H9 (cell line): ENCODE data around the gene BARHL2. TPM values are rescaled to one million over a fixed set of nuclear protein-coding genes. Genes with fewer than 3 reads are reported as not detected.

Experiments used
- DNase-seq: peaks from one replicate; pipeline ENCODE4 v3.0.0-alpha.2; 2017
- H2AFZ ChIP-seq: one replicate; pipeline ENCODE4 v1.6.1; 2013; ENCODE audit warnings: mild to moderate bottlenecking, low read length, control low read depth, moderate library complexity
- H2AK5ac ChIP-seq: 2 replicates; pipeline ENCODE4 v1.6.1; 2013; ENCODE audit warnings: low read length, control low read depth, mixed read lengths; ENCODE audit not compliant: insufficient read length
- H2BK120ac ChIP-seq: one replicate; pipeline ENCODE4 v1.6.1; 2013; ENCODE audit warnings: low read depth, mild to moderate bottlenecking, low read length, control low read depth, inconsistent platforms; ENCODE audit not compliant: poor library complexity, severe bottlenecking
- H2BK12ac ChIP-seq: 2 replicates; pipeline ENCODE4 v1.6.1; 2013; ENCODE audit warnings: low read length, control low read depth, mixed read lengths, low read depth; ENCODE audit not compliant: insufficient read length
- H2BK15ac ChIP-seq: 2 replicates; pipeline ENCODE4 v1.6.1; 2013; ENCODE audit warnings: low read depth, low read length, control low read depth
- H2BK20ac ChIP-seq: one replicate; pipeline ENCODE4 v1.6.1; 2013; ENCODE audit warnings: low read depth, mild to moderate bottlenecking, low read length, control low read depth, inconsistent platforms; ENCODE audit not compliant: poor library complexity, severe bottlenecking
- H2BK5ac ChIP-seq: 2 replicates; pipeline ENCODE4 v1.6.1; 2013; ENCODE audit warnings: low read length, control low read depth, mixed read lengths; ENCODE audit not compliant: insufficient read length
- H3K14ac ChIP-seq: 2 replicates; pipeline ENCODE4 v1.6.1; 2013; ENCODE audit warnings: low read length, control low read depth; ENCODE audit not compliant: insufficient read depth
- H3K18ac ChIP-seq: 2 replicates; pipeline ENCODE4 v1.6.1; 2013; ENCODE audit warnings: low read depth, mild to moderate bottlenecking, mixed read lengths, low read length, control low read depth; ENCODE audit not compliant: insufficient read length
- H3K23ac ChIP-seq: 2 replicates; pipeline ENCODE4 v1.6.1; 2013; ENCODE audit warnings: low read length, control low read depth, mixed read lengths, low read depth; ENCODE audit not compliant: insufficient read length
- H3K23me2 ChIP-seq: 2 replicates; pipeline ENCODE4 v1.6.1; 2013; ENCODE audit warnings: low read depth, mild to moderate bottlenecking, mixed read lengths, low read length, control low read depth; ENCODE audit not compliant: insufficient read length, poor library complexity, severe bottlenecking
- H3K27ac ChIP-seq: 2 replicates; pipeline ENCODE4 v1.5.1; 2013; ENCODE audit warnings: low read length, control low read depth, mixed read lengths, low read depth; ENCODE audit not compliant: insufficient read length
- H3K27me3 ChIP-seq: 2 replicates; pipeline ENCODE4 v1.6.1; 2013; ENCODE audit warnings: low read length, control low read depth, inconsistent platforms; ENCODE audit not compliant: insufficient read depth
- H3K4ac ChIP-seq: 2 replicates; pipeline ENCODE4 v1.6.1; 2013; ENCODE audit warnings: low read depth, mild to moderate bottlenecking, control low read depth, inconsistent platforms, low read length, moderate library complexity
- H3K4me1 ChIP-seq: 2 replicates; pipeline ENCODE4 v1.6.1; 2013; ENCODE audit warnings: low read length, control low read depth, inconsistent platforms; ENCODE audit not compliant: insufficient read depth
- H3K4me2 ChIP-seq: 2 replicates; pipeline ENCODE4 v1.6.1; 2013; ENCODE audit warnings: low read length, control low read depth, mixed read lengths; ENCODE audit not compliant: insufficient read length, insufficient read depth
- H3K56ac ChIP-seq: 2 replicates; pipeline ENCODE4 v1.6.1; 2013; ENCODE audit warnings: low read depth, mild to moderate bottlenecking, mixed read lengths, low read length, control low read depth; ENCODE audit not compliant: insufficient read length
- H3K79me1 ChIP-seq: 2 replicates; pipeline ENCODE4 v1.6.1; 2013; ENCODE audit warnings: low read depth, mild to moderate bottlenecking, moderate library complexity, low read length, control low read depth, inconsistent platforms; ENCODE audit not compliant: insufficient read depth, poor library complexity, severe bottlenecking
- H3K79me2 ChIP-seq: 2 replicates; pipeline ENCODE4 v1.6.1; 2013; ENCODE audit warnings: low read length, control low read depth, inconsistent platforms; ENCODE audit not compliant: insufficient read depth
- H3K9ac ChIP-seq: 2 replicates; pipeline ENCODE4 v1.6.1; 2013; ENCODE audit warnings: low read length, control low read depth, mixed read lengths; ENCODE audit not compliant: insufficient read length; ENCODE audit errors: extremely low read depth
- H3K9me3 ChIP-seq: one replicate; pipeline ENCODE4 v1.6.1; 2013; ENCODE audit warnings: low read depth, low read length, inconsistent platforms; ENCODE audit not compliant: control insufficient read depth
- H3T11ph ChIP-seq: one replicate; pipeline ENCODE4 v1.6.1; 2013; ENCODE audit warnings: mild to moderate bottlenecking, low read length, control low read depth, inconsistent platforms
- H4K20me1 ChIP-seq: one replicate; pipeline ENCODE4 v1.6.1; 2013; ENCODE audit not compliant: control insufficient read depth, insufficient read length, insufficient read depth
- H4K5ac ChIP-seq: 2 replicates; pipeline ENCODE4 v1.6.1; 2013; ENCODE audit warnings: low read depth, mild to moderate bottlenecking, mixed read lengths, low read length, control low read depth; ENCODE audit not compliant: insufficient read length
- H4K8ac ChIP-seq: replicated peaks from 2 replicates; pipeline ENCODE4 v1.6.1; 2013; ENCODE audit warnings: low read length, control low read depth, mixed read lengths, low read depth; ENCODE audit not compliant: insufficient read length
- H4K91ac ChIP-seq: 2 replicates; pipeline ENCODE4 v1.6.1; 2013; ENCODE audit warnings: low read depth, mild to moderate bottlenecking, moderate library complexity, mixed read lengths, low read length, control low read depth; ENCODE audit not compliant: insufficient read length
- H3K27ac Mint-ChIP-seq, 3 experiments: 2 replicates in 2 of 3; 3 replicates in 1 of 3; pipeline ENCODE4 v1.8.0; 2020 to 2021; ENCODE audit warnings: mixed read lengths in 3 of 3, mild to moderate bottlenecking in 1 of 3, moderate library complexity in 1 of 3
- H3K27me3 Mint-ChIP-seq: 2 replicates; pipeline ENCODE4 v1.8.0; 2021; ENCODE audit warnings: low read depth, mild to moderate bottlenecking, moderate library complexity, mixed read lengths
- H3K36me3 Mint-ChIP-seq, 3 experiments: 2 replicates in 2 of 3; 3 replicates in 1 of 3; pipeline ENCODE4 v1.8.0; 2020 to 2021; ENCODE audit warnings: low read depth in 3 of 3, mixed read lengths in 3 of 3; ENCODE audit not compliant: insufficient read depth in 1 of 3
- H3K4me1 Mint-ChIP-seq, 2 experiments: 2 replicates each; pipeline ENCODE4 v1.8.0; 2020; ENCODE audit warnings: mixed read lengths in 2 of 2
- H3K4me3 Mint-ChIP-seq, 2 experiments: 2 replicates in 1 of 2; 3 replicates in 1 of 2; pipeline ENCODE4 v1.8.0; 2020 to 2021; ENCODE audit warnings: mild to moderate bottlenecking in 2 of 2, mixed read lengths in 2 of 2, moderate library complexity in 1 of 2
- H3K9me3 Mint-ChIP-seq, 2 experiments: 2 replicates in 1 of 2; 3 replicates in 1 of 2; pipeline ENCODE4 v1.8.0; 2020; ENCODE audit warnings: mild to moderate bottlenecking in 2 of 2, mixed read lengths in 2 of 2, moderate library complexity in 1 of 2
- CTCF ChIP-seq: fragments of 200-600 bp; sonication (generic); conservative IDR thresholded peaks from 3 replicates; pipeline ENCODE4 v1.8.0; 2021; ENCODE audit warnings: antibody characterized with exemption, mild to moderate bottlenecking
- WGBS: extraction: QIAGEN DNeasy Blood & Tissue Kit; methylation state at CpG from one replicate; pipeline ENCODE4 v1.1.7; 2013; ENCODE audit warnings: missing lambda C conversion rate, low lambda C conversion rate, mixed read lengths; ENCODE audit not compliant: insufficient read length; ENCODE audit errors: extremely low coverage; 5-methylcytosine and 5-hydroxymethylcytosine counted together
- total RNA-seq: library from RNA; stranded (reverse); gene quantifications from 2 replicates; pipeline ENCODE4 v1.2.1, GENCODE V29; 2021

Gene BARHL2
- total RNA-seq, 1 experiment from 2014 or later, result not detected

- Histone ChIP-seq H3K79me1 (no peaks in the 10 kb centered on the region), H4K8ac (no peak overlapping the region), H2BK20ac (no peak overlapping the region), H3K4me2 (peak overlapping the region; percentile 4), H3K56ac (no peak overlapping the region), H3K4ac (no peak overlapping the region), H3K79me2 (no peaks in the 10 kb centered on the region), H2BK15ac (no peak overlapping the region), H3K27ac (no peak overlapping the region), H4K5ac (no peak overlapping the region), H3K9ac (no peak overlapping the region), H3K27me3 (peaks cover 95% of the 10 kb centered on the region), H3K4me1 (peaks cover 2% of the 10 kb centered on the region; the same call in 1 of the 2 replicates), H3K23me2 (peaks cover 8% of the 10 kb centered on the region), H3T11ph (no peak overlapping the region), H3K14ac (no peak overlapping the region), H4K20me1 (peaks cover 5% of the 10 kb centered on the region), H2AK5ac (no peak overlapping the region), H2BK120ac (no peak overlapping the region), H3K18ac (no peak overlapping the region), H3K23ac (no peak overlapping the region), H2BK5ac (no peak overlapping the region), H2BK12ac (no peak overlapping the region), H2AFZ (no peak overlapping the region), H4K91ac (no peak overlapping the region), H3K9me3 (no peaks in the 10 kb centered on the region)
- Mint-ChIP-seq H3K4me1 (peaks cover 21 to 60% of the 10 kb centered on the region in 2 experiments), H3K27ac (no peak overlapping the region), H3K4me3 (peak overlapping the region; percentile 7 to 62; a peak in 3 of 5 replicates), H3K9me3 (peaks cover 0 to 4% of the 10 kb centered on the region in 2 experiments; a peak in 3 of 5 replicates), H3K27me3 (peaks cover 100% of the 10 kb centered on the region), H3K36me3 (no peaks in the 10 kb centered on the region; a peak in 1 of 7 replicates)
- TF ChIP-seq CTCF, result no peak
- WGBS, result no CpG with 5 or more reads among the region's 41 CpGs
- DNase-seq, result peak; percentile 74
Measured at GRCh38 chr1:90710579-90711536, 6.2 kb downstream of the BARHL2 start.
